Stimulated activated naive CD8-positive, alpha-beta T cell treated with anti-CD3 and anti-CD28 coated beads, Interleukin-15, Interleukin-2, amounts not matched to agents 100 ng/mL and 50 ng/mL, for 24 hours (primary cell): Measurements from ENCODE around the gene GABRG3.

Source experiments
- H3K27ac Mint-ChIP-seq: one replicate; pipeline ENCODE4 v1.8.0; 2021; ENCODE audit warnings: mild to moderate bottlenecking, mixed read lengths
- H3K27me3 Mint-ChIP-seq: one replicate; pipeline ENCODE4 v1.8.0; 2021; ENCODE audit warnings: mixed read lengths
- H3K36me3 Mint-ChIP-seq: one replicate; pipeline ENCODE4 v1.8.0; 2021; ENCODE audit warnings: low read depth, mixed read lengths
- H3K4me1 Mint-ChIP-seq: one replicate; pipeline ENCODE4 v1.8.0; 2021; ENCODE audit warnings: low read depth, mixed read lengths
- H3K4me3 Mint-ChIP-seq: one replicate; pipeline ENCODE4 v1.8.0; 2021; ENCODE audit warnings: mild to moderate bottlenecking, mixed read lengths
- H3K9me3 Mint-ChIP-seq: one replicate; pipeline ENCODE4 v1.8.0; 2021; ENCODE audit warnings: mixed read lengths

GABRG3 gene

GRCh38 chr15:26970712-26971210 is at the start of gene GABRG3:
Gene GABRG3 (plus strand): TSS chr15:26971181.
- Mint-ChIP-seq H3K27ac (no peak within 1 kb of the TSS), H3K27me3 (peaks cover 30% of the 10 kb centered on the region), H3K36me3 (no peaks in the 10 kb centered on the region), H3K9me3 (no peaks in the 10 kb centered on the region), H3K4me1 (no peaks in the 10 kb centered on the region), H3K4me3 (no peak within 1 kb of the TSS)

DNA sequence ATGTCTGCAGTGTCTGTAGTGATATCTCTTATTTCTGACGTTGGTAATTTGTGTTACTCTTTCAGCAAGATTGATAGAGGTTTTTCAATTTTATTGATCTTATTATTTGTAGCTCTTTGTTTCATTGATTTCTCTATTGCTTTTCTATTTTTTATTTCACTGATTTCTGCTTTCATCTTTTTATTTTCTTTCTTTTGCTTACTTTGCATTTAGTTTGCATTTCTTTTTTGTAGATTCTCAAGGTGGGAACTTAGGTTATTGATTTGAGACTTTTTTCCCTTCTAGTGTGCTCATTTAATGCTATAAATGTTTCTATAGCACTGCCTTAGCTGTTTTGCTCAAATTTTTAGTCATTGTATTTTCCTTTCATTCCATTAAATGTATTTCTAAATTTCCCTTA is 49.5 kb upstream of the GABRG3 start:
- no peaks in the 10 kb centered on the region for H3K27me3 Mint-ChIP-seq
- no peak overlapping the region for H3K4me3 Mint-ChIP-seq
- no peaks in the 10 kb centered on the region for H3K4me1 Mint-ChIP-seq
- H3K9me3 Mint-ChIP-seq = no peaks in the 10 kb centered on the region
- no peak overlapping the region for H3K27ac Mint-ChIP-seq
- H3K36me3 Mint-ChIP-seq = no peaks in the 10 kb centered on the region

GRCh38 chr15:26926081-26926480 is 44.9 kb upstream of the GABRG3 start:
- Mint-ChIP-seq H3K9me3 (peaks cover 5% of the 10 kb centered on the region), H3K4me1 (no peaks in the 10 kb centered on the region), H3K27me3 (no peaks in the 10 kb centered on the region), H3K27ac (no peak overlapping the region), H3K36me3 (no peaks in the 10 kb centered on the region), H3K4me3 (no peak overlapping the region)

GRCh38 chr15:26928051-26928450 is 42.9 kb upstream of the GABRG3 start:
- Mint-ChIP-seq H3K4me1 (no peaks in the 10 kb centered on the region), H3K4me3 (no peak overlapping the region), H3K27ac (no peak overlapping the region), H3K27me3 (no peaks in the 10 kb centered on the region), H3K36me3 (no peaks in the 10 kb centered on the region), H3K9me3 (peaks cover 5% of the 10 kb centered on the region)

GRCh38 chr15:26929588-26929987 is 41.4 kb upstream of the GABRG3 start:
- H3K27ac Mint-ChIP-seq = no peak overlapping the region

DNA sequence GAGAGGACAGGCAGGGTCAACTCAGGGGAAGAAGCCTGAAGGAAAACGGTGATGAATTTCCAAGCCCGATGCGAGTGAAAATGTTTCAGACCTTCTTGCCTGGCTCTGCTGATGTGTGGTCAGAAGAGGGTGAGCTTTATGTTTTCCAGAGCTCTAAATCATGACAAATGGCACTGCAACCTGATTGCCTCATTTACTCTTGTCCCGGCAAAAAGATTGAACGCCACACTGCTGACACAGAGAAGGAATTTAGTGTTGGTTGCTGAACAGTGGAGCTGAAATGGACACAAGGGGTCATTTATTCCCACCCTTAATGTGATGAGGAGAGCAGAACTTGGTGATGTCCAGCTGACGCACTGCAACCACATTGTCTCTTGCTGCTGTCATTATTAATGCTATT is 36.1 kb upstream of the GABRG3 start:
- no peak overlapping the region for H3K27ac Mint-ChIP-seq
- H3K4me1 Mint-ChIP-seq = no peaks in the 10 kb centered on the region
- no peak overlapping the region for H3K4me3 Mint-ChIP-seq
- peaks cover 9% of the 10 kb centered on the region for H3K9me3 Mint-ChIP-seq
- no peaks in the 10 kb centered on the region for H3K36me3 Mint-ChIP-seq
- no peaks in the 10 kb centered on the region for H3K27me3 Mint-ChIP-seq

More at GRCh38 chr15:26929588-26929987, 41.4 kb upstream of the GABRG3 start:
- Mint-ChIP-seq H3K4me3 (no peak overlapping the region), H3K4me1 (no peaks in the 10 kb centered on the region), H3K27me3 (no peaks in the 10 kb centered on the region), H3K36me3 (no peaks in the 10 kb centered on the region), H3K9me3 (peaks cover 9% of the 10 kb centered on the region)

DNA sequence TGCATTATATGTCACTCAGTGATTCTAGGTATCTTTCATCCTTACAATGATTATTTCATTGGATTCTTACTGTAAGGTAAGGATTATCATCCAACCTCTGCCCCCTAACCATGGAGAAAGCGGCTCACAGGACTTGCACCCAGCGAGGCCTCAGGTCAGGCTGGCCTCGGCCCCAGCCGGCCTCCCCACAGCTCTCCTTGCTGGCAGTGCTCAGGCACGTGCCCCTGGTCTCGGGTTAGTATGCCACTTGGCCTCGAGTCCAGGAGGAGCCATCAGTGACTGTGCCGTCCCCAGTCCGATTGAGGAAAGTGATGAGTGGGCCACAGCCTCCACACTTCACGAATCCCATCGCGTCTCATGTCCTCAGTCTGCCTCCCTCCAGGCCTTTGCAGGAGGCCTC is 35.7 kb upstream of the GABRG3 start:
- H3K27me3 Mint-ChIP-seq = no peaks in the 10 kb centered on the region
- H3K27ac Mint-ChIP-seq = no peak overlapping the region
- peaks cover 6% of the 10 kb centered on the region for H3K9me3 Mint-ChIP-seq
- no peak overlapping the region for H3K4me3 Mint-ChIP-seq
- no peaks in the 10 kb centered on the region for H3K36me3 Mint-ChIP-seq
- H3K4me1 Mint-ChIP-seq = no peaks in the 10 kb centered on the region

DNA sequence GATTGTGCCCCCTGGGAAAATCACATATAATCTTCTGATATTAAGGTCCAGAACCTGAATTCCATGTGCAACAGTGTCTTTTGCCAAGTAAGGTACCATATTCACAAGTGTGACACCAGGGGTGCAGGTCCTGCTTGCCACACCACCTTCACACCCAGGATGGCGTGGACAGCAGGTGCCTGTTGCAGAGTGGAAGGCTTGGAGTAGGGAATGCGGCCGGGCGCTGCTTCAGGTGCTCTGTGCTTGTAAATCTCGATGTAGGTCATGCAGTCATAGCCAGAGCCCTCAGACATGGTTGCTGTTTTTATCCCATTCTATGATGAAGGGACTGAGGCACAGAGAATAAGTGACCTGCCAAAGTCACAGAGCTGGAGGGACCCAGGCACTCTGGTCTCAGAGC is 34.5 kb upstream of the GABRG3 start:
- Mint-ChIP-seq H3K36me3 (no peaks in the 10 kb centered on the region), H3K4me3 (no peak overlapping the region), H3K27ac (no peak overlapping the region), H3K9me3 (peaks cover 4% of the 10 kb centered on the region), H3K4me1 (no peaks in the 10 kb centered on the region), H3K27me3 (no peaks in the 10 kb centered on the region)

- Mint-ChIP-seq H3K9me3 (peaks cover 4% of the 10 kb centered on the region), H3K27ac (no peak overlapping the region), H3K27me3 (no peaks in the 10 kb centered on the region), H3K4me3 (no peak overlapping the region), H3K4me1 (no peaks in the 10 kb centered on the region), H3K36me3 (no peaks in the 10 kb centered on the region)
These were observed 33.8 kb upstream of the GABRG3 start for GRCh38 chr15:26937134-26937533.

- H3K36me3 Mint-ChIP-seq = no peaks in the 10 kb centered on the region
- no peak overlapping the region for H3K27ac Mint-ChIP-seq
- no peaks in the 10 kb centered on the region for H3K27me3 Mint-ChIP-seq
- no peak overlapping the region for H3K4me3 Mint-ChIP-seq
- H3K4me1 Mint-ChIP-seq = no peaks in the 10 kb centered on the region
- H3K9me3 Mint-ChIP-seq = no peaks in the 10 kb centered on the region
These were observed 31.6 kb upstream of the GABRG3 start for GRCh38 chr15:26939398-26939797.

DNA sequence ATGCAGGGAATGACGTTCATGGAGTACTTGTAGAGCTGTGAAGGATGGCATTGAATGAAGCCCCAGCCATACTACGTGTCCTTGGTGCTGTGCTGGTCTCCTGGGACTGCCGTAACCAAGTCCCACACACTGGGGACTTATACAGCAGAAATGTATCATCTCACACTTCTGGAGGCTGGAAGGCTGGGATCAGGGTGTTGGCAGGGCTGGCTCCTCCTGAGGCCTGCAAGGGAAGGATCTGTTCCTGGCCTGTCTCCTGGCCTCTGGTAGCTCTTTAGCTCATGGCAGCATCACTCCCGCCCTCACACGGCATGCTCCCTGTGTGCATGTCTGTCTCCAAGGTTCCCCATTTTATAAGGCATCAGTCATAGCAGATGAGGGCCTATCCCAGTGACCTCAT is 29.5 kb upstream of the GABRG3 start:
- H3K4me3 Mint-ChIP-seq = no peak overlapping the region
- no peaks in the 10 kb centered on the region for H3K4me1 Mint-ChIP-seq
- H3K27ac Mint-ChIP-seq = no peak overlapping the region
- H3K36me3 Mint-ChIP-seq = no peaks in the 10 kb centered on the region
- H3K9me3 Mint-ChIP-seq = no peaks in the 10 kb centered on the region
- H3K27me3 Mint-ChIP-seq = no peaks in the 10 kb centered on the region

GRCh38 chr15:26943866-26944265 is 27.1 kb upstream of the GABRG3 start:
- Mint-ChIP-seq H3K4me3 (no peak overlapping the region), H3K27me3 (no peaks in the 10 kb centered on the region), H3K9me3 (no peaks in the 10 kb centered on the region), H3K36me3 (no peaks in the 10 kb centered on the region), H3K4me1 (no peaks in the 10 kb centered on the region), H3K27ac (no peak overlapping the region)

GRCh38 chr15:26945046-26945445 is 25.9 kb upstream of the GABRG3 start:
- no peak overlapping the region for H3K27ac Mint-ChIP-seq
- H3K36me3 Mint-ChIP-seq = no peaks in the 10 kb centered on the region
- no peaks in the 10 kb centered on the region for H3K27me3 Mint-ChIP-seq
- no peaks in the 10 kb centered on the region for H3K9me3 Mint-ChIP-seq
- H3K4me1 Mint-ChIP-seq = no peaks in the 10 kb centered on the region
- H3K4me3 Mint-ChIP-seq = no peak overlapping the region

GRCh38 chr15:26950001-26950400 is 21.0 kb upstream of the GABRG3 start:
- H3K27ac Mint-ChIP-seq = no peak overlapping the region
- H3K36me3 Mint-ChIP-seq = no peaks in the 10 kb centered on the region
- no peaks in the 10 kb centered on the region for H3K27me3 Mint-ChIP-seq
- H3K9me3 Mint-ChIP-seq = peaks cover 17% of the 10 kb centered on the region
- H3K4me1 Mint-ChIP-seq = no peaks in the 10 kb centered on the region
- H3K4me3 Mint-ChIP-seq = no peak overlapping the region

DNA sequence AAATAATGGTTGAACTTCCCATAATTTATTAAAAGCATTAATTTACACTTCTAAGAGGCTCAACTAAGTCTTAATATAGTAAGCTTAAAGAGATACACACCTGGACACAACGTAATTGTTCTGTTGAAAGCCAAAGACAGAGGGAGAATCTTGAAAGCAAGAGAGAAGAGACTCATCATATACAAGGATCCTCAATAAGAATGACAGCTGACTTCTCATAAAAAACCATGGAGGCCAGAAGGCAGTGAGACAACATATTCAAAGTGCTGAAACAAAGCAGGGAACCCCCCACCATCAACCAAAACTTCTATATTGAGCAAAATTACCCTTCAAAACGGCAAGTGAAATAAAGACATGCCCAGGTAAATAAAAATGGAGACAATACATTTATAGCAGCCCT is 16.6 kb upstream of the GABRG3 start:
- no peak overlapping the region for H3K4me3 Mint-ChIP-seq
- H3K36me3 Mint-ChIP-seq = no peaks in the 10 kb centered on the region
- H3K27ac Mint-ChIP-seq = no peak overlapping the region
- no peaks in the 10 kb centered on the region for H3K27me3 Mint-ChIP-seq
- H3K4me1 Mint-ChIP-seq = no peaks in the 10 kb centered on the region
- H3K9me3 Mint-ChIP-seq = peaks cover 20% of the 10 kb centered on the region

DNA sequence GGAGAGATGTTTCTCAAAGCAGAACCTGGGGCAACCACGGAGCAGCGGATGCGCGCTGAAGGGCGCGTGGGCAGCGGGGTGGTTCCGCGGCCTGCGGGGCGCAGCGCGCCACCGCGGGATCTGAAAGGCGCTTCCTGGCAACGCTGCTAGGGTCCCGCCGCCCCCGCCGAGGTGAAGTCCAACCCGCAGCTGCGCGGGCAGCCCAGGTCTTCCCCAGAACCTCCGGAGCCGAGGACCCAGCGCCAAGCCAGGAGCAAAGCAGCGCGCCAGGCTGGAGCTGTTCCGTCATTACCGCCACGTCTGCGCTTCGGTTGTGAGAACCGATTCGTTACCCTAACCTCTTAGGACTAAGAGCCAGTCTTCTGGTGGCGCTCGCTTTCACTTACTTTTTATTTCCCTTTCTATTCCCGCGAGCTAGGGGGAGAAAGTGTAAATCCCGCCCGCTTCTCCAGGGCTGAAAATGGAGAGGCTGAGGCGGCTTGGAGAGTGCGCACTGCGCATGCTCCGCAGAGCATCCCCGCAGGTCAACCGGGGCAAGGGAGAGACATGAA is 3.2 kb upstream of the GABRG3 start:
- H3K4me1 Mint-ChIP-seq = no peaks in the 10 kb centered on the region
- H3K36me3 Mint-ChIP-seq = no peaks in the 10 kb centered on the region
- H3K4me3 Mint-ChIP-seq = no peak overlapping the region

More for the DNA sequence above, 3.2 kb upstream of the GABRG3 start:
- H3K27ac Mint-ChIP-seq = no peak overlapping the region
- H3K9me3 Mint-ChIP-seq = peaks cover 6% of the 10 kb centered on the region
- H3K27me3 Mint-ChIP-seq = peaks cover 30% of the 10 kb centered on the region
